Glutamatergic neuron (in vitro differentiated cells): ENCODE results near the gene GNAI2. TPM values are rescaled to one million over a fixed set of nuclear protein-coding genes. Genes with fewer than 3 reads are reported as not detected.

Experiments
- DNase-seq: peaks from one replicate; pipeline ENCODE4 v3.0.0; 2022
- H3K27ac Mint-ChIP-seq: one replicate; pipeline ENCODE4 v1.8.0; 2020; ENCODE audit warnings: mild to moderate bottlenecking, mixed read lengths, inconsistent platforms; ENCODE audit not compliant: unreplicated experiment
- H3K27me3 Mint-ChIP-seq: one replicate; pipeline ENCODE4 v1.8.0; 2020; ENCODE audit warnings: mild to moderate bottlenecking, moderate library complexity, mixed read lengths, inconsistent platforms; ENCODE audit not compliant: unreplicated experiment
- H3K36me3 Mint-ChIP-seq: one replicate; pipeline ENCODE4 v1.8.0; 2020; ENCODE audit warnings: mild to moderate bottlenecking, mixed read lengths, inconsistent platforms; ENCODE audit not compliant: unreplicated experiment
- H3K4me1 Mint-ChIP-seq: one replicate; pipeline ENCODE4 v1.8.0; 2020; ENCODE audit warnings: mild to moderate bottlenecking, low read depth, mixed read lengths, inconsistent platforms; ENCODE audit not compliant: unreplicated experiment
- H3K4me3 Mint-ChIP-seq: one replicate; pipeline ENCODE4 v1.8.0; 2020; ENCODE audit warnings: mild to moderate bottlenecking, mixed read lengths, inconsistent platforms; ENCODE audit not compliant: unreplicated experiment
- H3K9me3 Mint-ChIP-seq: one replicate; pipeline ENCODE4 v1.8.0; 2020; ENCODE audit warnings: mild to moderate bottlenecking, moderate library complexity, mixed read lengths, inconsistent platforms; ENCODE audit not compliant: unreplicated experiment
- total RNA-seq: library from RNA; stranded (reverse); fragmentation: NEBNext Ultra II Directional; extraction: Animal tissue kit (Norgen Biotek cat#: 25700); gene quantifications from one replicate; pipeline ENCODE4 v1.2.1, GENCODE V29; 2021; ENCODE audit not compliant: unreplicated experiment
- TF ChIP-seq, protein P1 (sequence below): fragments of 200-600 bp; sonication (generic); IDR thresholded peaks from one replicate; pipeline ENCODE4 v1.5.0; 2021; ENCODE audit not compliant: partially characterized antibody, unreplicated experiment

Gene GNAI2
- total RNA-seq, 1 donor from 2014 or later: 297 TPM

DNA sequence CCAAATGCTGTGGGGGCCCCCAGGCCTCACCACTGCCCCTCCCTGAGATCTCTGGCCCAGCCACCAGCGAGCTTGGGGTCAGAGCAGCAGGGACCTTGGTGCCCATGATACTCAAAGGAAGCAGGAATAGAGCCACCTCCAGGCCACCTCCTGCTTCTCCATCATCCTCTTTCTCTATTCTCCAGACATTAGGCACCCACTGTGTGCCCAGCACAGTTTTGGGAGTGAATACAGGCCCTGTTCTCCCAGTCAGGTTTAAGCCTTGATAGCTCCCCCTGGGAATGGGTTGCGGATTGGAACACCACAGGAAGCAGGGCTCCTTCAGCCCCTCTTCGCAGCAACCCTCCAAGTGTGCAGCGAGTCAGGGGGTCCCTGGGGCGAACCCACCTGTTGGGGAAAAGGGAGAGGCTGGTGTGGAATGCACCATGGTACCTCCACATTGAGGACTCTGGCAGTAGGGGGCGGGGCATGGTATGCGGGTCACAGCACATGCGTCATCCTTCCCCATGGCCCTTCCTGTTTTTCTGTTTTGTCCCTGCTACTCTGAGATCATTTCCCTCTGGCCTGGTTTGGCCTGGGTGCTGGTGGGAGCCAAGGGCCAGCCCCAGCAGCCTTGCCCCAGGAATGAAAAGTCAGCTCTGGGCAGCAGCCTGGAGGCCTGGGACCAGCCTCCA is 18.7 kb downstream of the GNAI2 start:
- H3K36me3 Mint-ChIP-seq: no peaks in the 10 kb centered on the region
- TF ChIP-seq, protein P1, sequence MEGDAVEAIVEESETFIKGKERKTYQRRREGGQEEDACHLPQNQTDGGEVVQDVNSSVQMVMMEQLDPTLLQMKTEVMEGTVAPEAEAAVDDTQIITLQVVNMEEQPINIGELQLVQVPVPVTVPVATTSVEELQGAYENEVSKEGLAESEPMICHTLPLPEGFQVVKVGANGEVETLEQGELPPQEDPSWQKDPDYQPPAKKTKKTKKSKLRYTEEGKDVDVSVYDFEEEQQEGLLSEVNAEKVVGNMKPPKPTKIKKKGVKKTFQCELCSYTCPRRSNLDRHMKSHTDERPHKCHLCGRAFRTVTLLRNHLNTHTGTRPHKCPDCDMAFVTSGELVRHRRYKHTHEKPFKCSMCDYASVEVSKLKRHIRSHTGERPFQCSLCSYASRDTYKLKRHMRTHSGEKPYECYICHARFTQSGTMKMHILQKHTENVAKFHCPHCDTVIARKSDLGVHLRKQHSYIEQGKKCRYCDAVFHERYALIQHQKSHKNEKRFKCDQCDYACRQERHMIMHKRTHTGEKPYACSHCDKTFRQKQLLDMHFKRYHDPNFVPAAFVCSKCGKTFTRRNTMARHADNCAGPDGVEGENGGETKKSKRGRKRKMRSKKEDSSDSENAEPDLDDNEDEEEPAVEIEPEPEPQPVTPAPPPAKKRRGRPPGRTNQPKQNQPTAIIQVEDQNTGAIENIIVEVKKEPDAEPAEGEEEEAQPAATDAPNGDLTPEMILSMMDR: no peak
- H3K4me1 Mint-ChIP-seq: peaks cover 15% of the 10 kb centered on the region
- peaks cover 11% of the 10 kb centered on the region for H3K9me3 Mint-ChIP-seq
- H3K4me3 Mint-ChIP-seq: no peak overlapping the region
- DNase-seq: no peak
- peaks cover 13% of the 10 kb centered on the region for H3K27me3 Mint-ChIP-seq
- no peak overlapping the region for H3K27ac Mint-ChIP-seq

DNA sequence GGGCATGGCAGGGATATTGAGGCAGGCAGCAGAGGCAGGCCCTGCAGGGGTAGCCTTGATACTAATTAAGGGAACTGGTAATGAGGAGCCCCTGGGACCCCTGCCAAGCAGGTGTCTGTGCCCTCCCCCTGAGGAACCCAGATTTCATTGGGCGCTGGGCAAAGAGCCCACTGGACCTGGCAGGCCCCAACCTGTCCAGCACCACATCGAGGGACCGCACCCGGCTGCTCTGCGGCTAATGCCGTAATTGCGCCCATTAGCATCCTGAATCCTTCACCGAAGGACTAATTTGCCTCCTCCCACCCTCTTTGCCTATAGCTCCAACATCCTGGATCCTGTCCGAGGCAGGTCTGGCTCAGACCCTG is 19.2 kb downstream of the GNAI2 start:
- H3K27me3 Mint-ChIP-seq: peaks cover 15% of the 10 kb centered on the region
- peaks cover 11% of the 10 kb centered on the region for H3K9me3 Mint-ChIP-seq
- no peaks in the 10 kb centered on the region for H3K36me3 Mint-ChIP-seq
- H3K4me3 Mint-ChIP-seq: no peak overlapping the region
- DNase-seq: no peak
- H3K4me1 Mint-ChIP-seq: peaks cover 15% of the 10 kb centered on the region
- TF ChIP-seq, protein P1: no peak
- H3K27ac Mint-ChIP-seq: no peak overlapping the region

DNA sequence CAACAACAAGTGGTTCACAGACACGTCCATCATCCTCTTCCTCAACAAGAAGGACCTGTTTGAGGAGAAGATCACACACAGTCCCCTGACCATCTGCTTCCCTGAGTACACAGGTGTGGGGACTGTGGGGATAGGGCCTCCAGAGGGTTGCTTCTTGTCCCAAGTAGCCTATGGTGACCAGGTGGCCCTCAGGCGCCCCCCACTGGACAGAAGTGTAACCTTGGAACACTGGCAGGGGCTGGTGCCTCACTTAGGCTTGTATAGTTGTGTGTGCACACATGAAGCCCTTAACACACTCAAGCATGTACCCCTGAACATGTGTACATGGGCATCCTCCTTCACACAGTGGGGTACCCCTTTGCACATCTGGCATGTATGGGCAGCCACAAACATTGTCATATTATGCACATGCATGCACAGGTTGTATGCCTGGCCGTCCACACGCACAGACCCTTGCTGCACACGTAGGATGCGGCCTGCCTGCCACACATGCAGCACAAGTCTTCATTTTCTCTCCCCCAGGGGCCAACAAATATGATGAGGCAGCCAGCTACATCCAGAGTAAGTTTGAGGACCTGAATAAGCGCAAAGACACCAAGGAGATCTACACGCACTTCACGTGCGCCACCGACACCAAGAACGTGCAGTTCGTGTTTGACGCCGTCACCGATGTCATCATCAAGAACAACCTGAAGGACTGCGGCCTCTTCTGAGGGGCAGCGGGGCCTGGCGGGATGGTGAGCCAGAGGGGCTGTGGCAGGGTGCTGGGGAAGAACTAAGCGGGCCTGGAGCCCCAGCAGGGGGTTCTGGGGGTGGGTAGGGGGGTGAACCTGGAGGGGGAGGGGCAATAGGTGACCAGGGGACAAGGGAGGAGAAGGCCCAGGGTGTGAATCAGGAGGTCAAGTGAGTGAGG is 21.2 kb downstream of the GNAI2 start:
- peak overlapping the region; percentile 6 for H3K4me3 Mint-ChIP-seq
- H3K9me3 Mint-ChIP-seq: peaks cover 11% of the 10 kb centered on the region
- peaks cover 15% of the 10 kb centered on the region for H3K27me3 Mint-ChIP-seq
- TF ChIP-seq, protein P1: peak; percentile 57
- H3K36me3 Mint-ChIP-seq: no peaks in the 10 kb centered on the region
- peaks cover 12% of the 10 kb centered on the region for H3K4me1 Mint-ChIP-seq
- DNase-seq: peak; percentile 75
- H3K27ac Mint-ChIP-seq: peak overlapping the region; percentile 84

- Mint-ChIP-seq H3K4me1 (peaks cover 12% of the 10 kb centered on the region), H3K4me3 (no peak overlapping the region), H3K27me3 (peaks cover 20% of the 10 kb centered on the region), H3K36me3 (no peaks in the 10 kb centered on the region), H3K9me3 (peaks cover 14% of the 10 kb centered on the region), H3K27ac (peak overlapping the region; percentile 96)
- no peak for DNase-seq
- TF ChIP-seq, protein P1: no peak
Measured at GRCh38 chr3:50258029-50258680, 22.2 kb downstream of the GNAI2 start.
